ENCODE data around the gene RCAN1. TPM values are rescaled to one million over a fixed set of nuclear protein-coding genes. Genes with fewer than 3 reads are reported as not detected.

The RCAN1 gene
- total and polyA plus RNA-seq, 2 of the 13 experiments (the other 11 are each of a cell fraction or from before 2014, with no cell fraction given): 9.4 to 34.1 TPM

DNA sequence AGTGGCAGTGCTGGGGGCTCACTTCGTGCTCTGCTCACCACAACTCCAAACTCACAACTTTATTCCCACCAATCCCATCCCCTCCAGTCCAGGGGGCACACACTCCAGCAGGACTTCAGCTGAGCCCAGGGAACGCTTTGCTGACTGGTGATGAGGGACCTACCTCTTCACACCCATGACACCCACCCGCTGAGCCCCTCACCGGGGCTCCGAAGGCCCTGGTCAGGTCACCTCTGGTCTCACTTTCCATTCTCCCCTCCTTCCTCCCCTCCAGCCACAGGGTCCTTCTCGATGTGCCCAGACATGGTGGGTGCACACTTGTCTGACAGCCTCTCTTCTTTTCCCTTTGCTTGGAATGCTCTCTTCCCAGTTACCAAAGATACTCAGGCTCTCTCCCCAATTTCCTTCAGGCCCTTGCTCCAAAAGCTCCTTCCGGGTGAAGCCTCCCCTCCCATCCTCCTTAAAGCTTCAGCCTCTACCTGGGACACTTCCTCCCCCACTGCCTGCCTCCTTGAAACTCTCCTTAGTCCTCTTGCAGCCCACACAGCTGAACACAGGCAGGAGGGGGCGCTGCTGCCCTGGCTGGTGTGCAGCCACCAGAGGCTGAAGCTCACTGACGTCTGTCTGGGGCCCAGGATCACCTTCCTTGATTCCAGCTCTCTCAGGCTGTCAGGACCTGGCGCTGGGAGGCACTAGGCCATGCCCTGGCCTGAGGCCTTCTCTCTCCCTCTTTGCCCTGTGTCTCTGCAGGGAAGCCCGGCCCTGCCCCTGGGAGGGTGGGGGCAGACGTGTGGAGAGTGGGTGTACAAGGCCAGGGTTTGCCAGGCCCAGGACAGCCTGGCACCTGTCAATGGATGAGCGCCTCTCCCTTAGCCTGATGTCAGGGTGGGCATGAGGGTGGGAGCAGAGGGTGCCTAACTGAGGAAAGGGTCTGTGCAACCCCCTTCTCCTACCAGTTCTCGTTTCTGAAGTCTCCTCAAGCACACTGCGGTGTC, 104.5 kb downstream of the RCAN1 start (continued):
- TF ChIP-seq, protein P1, sequence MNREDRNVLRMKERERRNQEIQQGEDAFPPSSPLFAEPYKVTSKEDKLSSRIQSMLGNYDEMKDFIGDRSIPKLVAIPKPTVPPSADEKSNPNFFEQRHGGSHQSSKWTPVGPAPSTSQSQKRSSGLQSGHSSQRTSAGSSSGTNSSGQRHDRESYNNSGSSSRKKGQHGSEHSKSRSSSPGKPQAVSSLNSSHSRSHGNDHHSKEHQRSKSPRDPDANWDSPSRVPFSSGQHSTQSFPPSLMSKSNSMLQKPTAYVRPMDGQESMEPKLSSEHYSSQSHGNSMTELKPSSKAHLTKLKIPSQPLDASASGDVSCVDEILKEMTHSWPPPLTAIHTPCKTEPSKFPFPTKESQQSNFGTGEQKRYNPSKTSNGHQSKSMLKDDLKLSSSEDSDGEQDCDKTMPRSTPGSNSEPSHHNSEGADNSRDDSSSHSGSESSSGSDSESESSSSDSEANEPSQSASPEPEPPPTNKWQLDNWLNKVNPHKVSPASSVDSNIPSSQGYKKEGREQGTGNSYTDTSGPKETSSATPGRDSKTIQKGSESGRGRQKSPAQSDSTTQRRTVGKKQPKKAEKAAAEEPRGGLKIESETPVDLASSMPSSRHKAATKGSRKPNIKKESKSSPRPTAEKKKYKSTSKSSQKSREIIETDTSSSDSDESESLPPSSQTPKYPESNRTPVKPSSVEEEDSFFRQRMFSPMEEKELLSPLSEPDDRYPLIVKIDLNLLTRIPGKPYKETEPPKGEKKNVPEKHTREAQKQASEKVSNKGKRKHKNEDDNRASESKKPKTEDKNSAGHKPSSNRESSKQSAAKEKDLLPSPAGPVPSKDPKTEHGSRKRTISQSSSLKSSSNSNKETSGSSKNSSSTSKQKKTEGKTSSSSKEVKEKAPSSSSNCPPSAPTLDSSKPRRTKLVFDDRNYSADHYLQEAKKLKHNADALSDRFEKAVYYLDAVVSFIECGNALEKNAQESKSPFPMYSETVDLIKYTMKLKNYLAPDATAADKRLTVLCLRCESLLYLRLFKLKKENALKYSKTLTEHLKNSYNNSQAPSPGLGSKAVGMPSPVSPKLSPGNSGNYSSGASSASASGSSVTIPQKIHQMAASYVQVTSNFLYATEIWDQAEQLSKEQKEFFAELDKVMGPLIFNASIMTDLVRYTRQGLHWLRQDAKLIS (CRISPR knock-in tag; IDR thresholded peaks at IDR 0.05): no peak
- TF ChIP-seq BCL6 (CRISPR knock-in tag; IDR thresholded peaks at IDR 0.05) (0 out of 2 replicates have a peak, but pooled peaks have one; percentile 36), XRCC5 (optimal IDR thresholded peaks at IDR 0.05; ENCODE audit: low read length) (peak; percentile 66), DPF2 (CRISPR knock-in tag; IDR thresholded peaks at IDR 0.05; ENCODE audit: borderline replicate concordance, low read depth) (no peak), KLF13 (CRISPR knock-in tag; IDR thresholded peaks at IDR 0.05) (no peak), ZNF607 (CRISPR knock-in tag; IDR thresholded peaks at IDR 0.05; ENCODE audit: borderline replicate concordance) (peak; percentile 50; the same call in 1 of the 2 replicates), HOXA9 (CRISPR knock-in tag; IDR thresholded peaks at IDR 0.05; ENCODE audit: borderline replicate concordance) (no peak), ATF7 (IDR thresholded peaks at IDR 0.05) (no peak), ATF7 (CRISPR knock-in tag; IDR thresholded peaks at IDR 0.05) (no peak), SUZ12 (IDR thresholded peaks at IDR 0.05; ENCODE audit: low read depth, low read length) (no peak), ZNF577 (CRISPR knock-in tag; IDR thresholded peaks at IDR 0.05; ENCODE audit: borderline replicate concordance, low read depth) (no peak), NFKBIZ (CRISPR knock-in tag; IDR thresholded peaks at IDR 0.05) (no peak), TARDBP (CRISPR knock-in tag; IDR thresholded peaks at IDR 0.05) (peak; percentile 44; the same call in 1 of the 2 replicates), KLF9 (CRISPR knock-in tag; IDR thresholded peaks at IDR 0.05; ENCODE audit: low read depth) (no peak), KDM5A (IDR thresholded peaks at IDR 0.05; ENCODE audit: borderline replicate concordance, low read length) (no peak), ZNF557 (CRISPR knock-in tag; IDR thresholded peaks at IDR 0.05) (no peak), MAZ (IDR thresholded peaks at IDR 0.05; ENCODE audit: borderline replicate concordance, low read depth, low read length) (0 out of 2 replicates have a peak, but pooled peaks have one; percentile 47), MAZ (CRISPR knock-in tag; IDR thresholded peaks at IDR 0.05; ENCODE audit: low read depth) (no peak), ZKSCAN5 (CRISPR knock-in tag; IDR thresholded peaks at IDR 0.05) (no peak)
- TF ChIP-seq, protein P2, sequence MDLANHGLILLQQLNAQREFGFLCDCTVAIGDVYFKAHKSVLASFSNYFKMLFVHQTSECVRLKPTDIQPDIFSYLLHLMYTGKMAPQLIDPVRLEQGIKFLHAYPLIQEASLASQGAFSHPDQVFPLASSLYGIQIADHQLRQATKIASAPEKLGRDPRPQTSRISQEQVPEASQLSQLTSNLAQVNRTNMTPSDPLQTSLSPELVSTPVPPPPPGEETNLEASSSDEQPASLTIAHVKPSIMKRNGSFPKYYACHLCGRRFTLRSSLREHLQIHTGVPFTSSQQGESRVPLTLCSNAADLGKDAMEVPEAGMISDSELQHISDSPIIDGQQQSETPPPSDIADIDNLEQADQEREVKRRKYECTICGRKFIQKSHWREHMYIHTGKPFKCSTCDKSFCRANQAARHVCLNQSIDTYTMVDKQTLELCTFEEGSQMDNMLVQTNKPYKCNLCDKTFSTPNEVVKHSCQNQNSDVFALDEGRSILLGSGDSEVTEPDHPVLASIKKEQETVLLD (CRISPR knock-in tag; IDR thresholded peaks at IDR 0.05; ENCODE audit: low read depth): no peak
- TF ChIP-seq, protein P3, sequence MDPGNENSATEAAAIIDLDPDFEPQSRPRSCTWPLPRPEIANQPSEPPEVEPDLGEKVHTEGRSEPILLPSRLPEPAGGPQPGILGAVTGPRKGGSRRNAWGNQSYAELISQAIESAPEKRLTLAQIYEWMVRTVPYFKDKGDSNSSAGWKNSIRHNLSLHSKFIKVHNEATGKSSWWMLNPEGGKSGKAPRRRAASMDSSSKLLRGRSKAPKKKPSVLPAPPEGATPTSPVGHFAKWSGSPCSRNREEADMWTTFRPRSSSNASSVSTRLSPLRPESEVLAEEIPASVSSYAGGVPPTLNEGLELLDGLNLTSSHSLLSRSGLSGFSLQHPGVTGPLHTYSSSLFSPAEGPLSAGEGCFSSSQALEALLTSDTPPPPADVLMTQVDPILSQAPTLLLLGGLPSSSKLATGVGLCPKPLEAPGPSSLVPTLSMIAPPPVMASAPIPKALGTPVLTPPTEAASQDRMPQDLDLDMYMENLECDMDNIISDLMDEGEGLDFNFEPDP (CRISPR knock-in tag; conservative IDR thresholded peaks at IDR 0.05): no peak

Data from HepG2 (cell line).